GM21737 (cell line): ENCODE results near the gene BHLHE23.
A peak's percentile ranks its signal among the peaks of the same experiment; 100 is the strongest.
"Not testable (repeated sequence)": the region's sequence is repeated elsewhere in the genome, so short reads cannot be mapped to it uniquely, and the experiment has no call there.

Experiments
- ATAC-seq: cut with Tn5 transposase; IDR thresholded peaks from one replicate; pipeline ENCODE4 v1.9.1; 2021; ENCODE audit warnings: mild to moderate bottlenecking, moderate library complexity; ENCODE audit not compliant: unreplicated experiment

Gene BHLHE23

GRCh38 chr20:63043348-63044203 is 36.8 kb upstream of the BHLHE23 start:
- no peak for ATAC-seq

- peak; percentile 46 for ATAC-seq
These were observed 35.8 kb upstream of the BHLHE23 start for GRCh38 chr20:63042448-63043071.

GRCh38 chr20:63041776-63042175 is 35.0 kb upstream of the BHLHE23 start:
- ATAC-seq: no peak

- no peak for ATAC-seq
These were observed 31.0 kb upstream of the BHLHE23 start for GRCh38 chr20:63037669-63038268.

- no peak for ATAC-seq
These were observed 29.5 kb upstream of the BHLHE23 start for GRCh38 chr20:63036291-63036690.

GRCh38 chr20:63035603-63036185 is 28.9 kb upstream of the BHLHE23 start:
- ATAC-seq: no peak

GRCh38 chr20:63034710-63035602 is 28.2 kb upstream of the BHLHE23 start:
- ATAC-seq: not testable (repeated sequence)

GRCh38 chr20:63033794-63034709 is 27.3 kb upstream of the BHLHE23 start:
- ATAC-seq: no peak

- ATAC-seq: no peak
These were observed 26.4 kb upstream of the BHLHE23 start for GRCh38 chr20:63032861-63033793.

GRCh38 chr20:63032026-63032800 is 25.4 kb upstream of the BHLHE23 start:
- ATAC-seq: no peak

GRCh38 chr20:63031251-63032014 is 24.7 kb upstream of the BHLHE23 start:
- no peak for ATAC-seq

- no peak for ATAC-seq
These were observed 22.8 kb upstream of the BHLHE23 start for GRCh38 chr20:63029358-63030121.

GRCh38 chr20:63028461-63028921 is 21.7 kb upstream of the BHLHE23 start:
- no peak for ATAC-seq

- ATAC-seq: no peak
These were observed 21.2 kb upstream of the BHLHE23 start for GRCh38 chr20:63027922-63028389.

GRCh38 chr20:63027221-63027921 is 20.6 kb upstream of the BHLHE23 start:
- ATAC-seq: no peak
